ENCODE results near the gene HELZ.

DNA sequence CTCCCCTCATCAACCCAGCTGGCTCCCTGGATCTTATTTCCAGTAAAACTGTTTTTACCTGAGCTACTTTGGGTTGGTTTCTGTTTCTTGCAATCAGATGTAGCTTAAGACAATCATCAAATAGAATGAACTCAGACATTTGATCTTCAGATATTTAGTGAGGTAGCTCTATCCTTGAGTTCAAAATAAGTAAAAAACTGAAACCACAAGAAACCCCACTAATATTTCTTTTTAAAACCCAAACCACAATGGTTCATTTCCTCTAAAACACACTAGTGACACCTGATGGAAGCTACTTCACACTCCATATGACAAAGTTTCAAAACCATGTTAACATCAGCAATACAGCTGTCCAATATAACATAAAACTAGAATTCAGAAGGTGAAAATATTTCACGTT, 162.9 kb downstream of the HELZ start:
- TF ChIP-seq YY1 (IDR thresholded peaks at IDR 0.05; ENCODE audit: low read depth) (no peak), CTCF (IDR thresholded peaks at IDR 0.05) (no peak), REST (IDR thresholded peaks at IDR 0.05; ENCODE audit: low read depth, low read length) (no peak), TCF12 (IDR thresholded peaks at IDR 0.05) (no peak), GABPA (IDR thresholded peaks at IDR 0.05; ENCODE audit: low read depth) (no peak), RAD21 (IDR thresholded peaks at IDR 0.05; ENCODE audit: low read length) (peak; percentile 68), USF2 (IDR thresholded peaks at IDR 0.05; ENCODE audit: borderline replicate concordance, low read depth, low read length) (no peak), MAX (IDR thresholded peaks at IDR 0.05; ENCODE audit: low read depth) (no peak), MXI1 (IDR thresholded peaks at IDR 0.05; ENCODE audit: low read depth, low read length) (no peak), SMC3 (IDR thresholded peaks at IDR 0.05; ENCODE audit: low read depth, low read length) (no peak; the same call in 1 of the 2 replicates)
